Brain microvascular endothelial cell (primary cell): Measurements from ENCODE around the gene PPP2R5D.

Source experiments
- DNase-seq: peaks from one replicate; pipeline ENCODE4 v3.0.0-alpha.2; 2020
- H3K27ac ChIP-seq: fragments of 250-450 bp; sonication (Bioruptor Pico); 2 replicates; pipeline ENCODE4 v1.5.1; 2020; ENCODE audit warnings: mild to moderate bottlenecking, moderate library complexity
- H3K27me3 ChIP-seq: fragments of 250-450 bp; sonication (Bioruptor Pico); replicated peaks from 2 replicates; pipeline ENCODE4 v1.5.1; 2020; ENCODE audit warnings: mild to moderate bottlenecking
- H3K36me3 ChIP-seq: fragments of 250-450 bp; sonication (Bioruptor Pico); replicated peaks from 2 replicates; pipeline ENCODE4 v1.5.1; 2020; ENCODE audit warnings: mild to moderate bottlenecking
- H3K4me3 ChIP-seq: 2 replicates; pipeline ENCODE4 v1.5.1; 2011; ENCODE audit warnings: low read depth, mild to moderate bottlenecking, control low read depth, low read length, moderate library complexity
- CTCF ChIP-seq: IDR thresholded peaks from 2 replicates; pipeline ENCODE4 v1.5.1; 2011; ENCODE audit warnings: low read depth, mild to moderate bottlenecking, moderate library complexity, low read length, control low read depth, inconsistent platforms; ENCODE audit errors: missing control alignments
- in situ Hi-C: cut with HindIII; loops from 2 replicates; pipeline ENCODE4 v1.10.0; 2017; ENCODE audit warnings: low sequenced_read_pairs, low pct_ligation_motif_present

Gene PPP2R5D

GRCh38 chr6:43006251-43006650, 21.9 kb downstream of the PPP2R5D start:
- in situ Hi-C loops, result no loop called here
- Histone ChIP-seq H3K27ac (no peak overlapping the region), H3K36me3 (peaks cover 41% of the 10 kb centered on the region), H3K4me3 (no peak overlapping the region), H3K27me3 (no peaks in the 10 kb centered on the region)
- TF ChIP-seq CTCF, result no peak
- no peak for DNase-seq

GRCh38 chr6:43007126-43007525, 22.8 kb downstream of the PPP2R5D start:
- H3K36me3 ChIP-seq, result peaks cover 50% of the 10 kb centered on the region
- H3K4me3 ChIP-seq, result no peak overlapping the region
- no peak for DNase-seq
- H3K27ac ChIP-seq, result no peak overlapping the region
- H3K27me3 ChIP-seq, result no peaks in the 10 kb centered on the region
- in situ Hi-C loops, result no loop called here
- TF ChIP-seq CTCF, result no peak

GRCh38 chr6:43009124-43009523, 24.8 kb downstream of the PPP2R5D start:
- Histone ChIP-seq H3K27me3 (no peaks in the 10 kb centered on the region), H3K36me3 (peaks cover 50% of the 10 kb centered on the region), H3K4me3 (no peak overlapping the region), H3K27ac (no peak overlapping the region)
- TF ChIP-seq CTCF, result peak; percentile 72
- in situ Hi-C loops, result no loop called here
- peak; percentile 34 for DNase-seq

- Histone ChIP-seq H3K27ac (no peak overlapping the region), H3K27me3 (no peaks in the 10 kb centered on the region), H3K36me3 (peaks cover 50% of the 10 kb centered on the region), H3K4me3 (no peak overlapping the region)
- DNase-seq, result no peak
- TF ChIP-seq CTCF, result no peak
- in situ Hi-C loops, result no loop called here
Observed at GRCh38 chr6:43011207-43011606, 26.8 kb downstream of the PPP2R5D start.

- no peak for DNase-seq
- peaks cover 45% of the 10 kb centered on the region for H3K36me3 ChIP-seq
- in situ Hi-C loops, result no loop called here
- H3K27me3 ChIP-seq, result no peaks in the 10 kb centered on the region
- no peak overlapping the region for H3K27ac ChIP-seq
- TF ChIP-seq CTCF, result no peak
- H3K4me3 ChIP-seq, result no peak overlapping the region
Observed at GRCh38 chr6:43012364-43012763, 28.0 kb downstream of the PPP2R5D start.

- Histone ChIP-seq H3K4me3 (peak overlapping the region; percentile 94), H3K36me3 (peaks cover 43% of the 10 kb centered on the region), H3K27me3 (no peaks in the 10 kb centered on the region), H3K27ac (no peak overlapping the region)
- no peak for TF ChIP-seq CTCF
- DNase-seq, result no peak
- in situ Hi-C loops, result no loop called here
Observed at GRCh38 chr6:43013097-43013842, 28.9 kb downstream of the PPP2R5D start.
